ENCODE measurements around the gene PODXL. TPM values are rescaled to one million over a fixed set of nuclear protein-coding genes. Genes with fewer than 3 reads are reported as not detected.
"Not testable (repeated sequence)": the region's sequence is repeated elsewhere in the genome, so short reads cannot be mapped to it uniquely, and the experiment has no call there.

PODXL gene
- total RNA-seq, 1 donor from 2014 or later, result 0.47 TPM

- no peaks in the 10 kb centered on the region for H3K9me3 Mint-ChIP-seq
- peaks cover 15% of the 10 kb centered on the region for H3K4me1 Mint-ChIP-seq
- intact Hi-C loops (cut with micrococcal nuclease), result no loop called here
- DNase-seq, result peak; percentile 71
- peak overlapping the region; percentile 16 for H3K4me3 Mint-ChIP-seq
- H3K27ac Mint-ChIP-seq, result peak overlapping the region; percentile 68
- peaks cover 16% of the 10 kb centered on the region for H3K27me3 Mint-ChIP-seq
- H3K36me3 Mint-ChIP-seq (ENCODE audit: low read depth), result no peaks in the 10 kb centered on the region
Measured at GRCh38 chr7:131522325-131522930, 34.0 kb downstream of the PODXL start.

DNA sequence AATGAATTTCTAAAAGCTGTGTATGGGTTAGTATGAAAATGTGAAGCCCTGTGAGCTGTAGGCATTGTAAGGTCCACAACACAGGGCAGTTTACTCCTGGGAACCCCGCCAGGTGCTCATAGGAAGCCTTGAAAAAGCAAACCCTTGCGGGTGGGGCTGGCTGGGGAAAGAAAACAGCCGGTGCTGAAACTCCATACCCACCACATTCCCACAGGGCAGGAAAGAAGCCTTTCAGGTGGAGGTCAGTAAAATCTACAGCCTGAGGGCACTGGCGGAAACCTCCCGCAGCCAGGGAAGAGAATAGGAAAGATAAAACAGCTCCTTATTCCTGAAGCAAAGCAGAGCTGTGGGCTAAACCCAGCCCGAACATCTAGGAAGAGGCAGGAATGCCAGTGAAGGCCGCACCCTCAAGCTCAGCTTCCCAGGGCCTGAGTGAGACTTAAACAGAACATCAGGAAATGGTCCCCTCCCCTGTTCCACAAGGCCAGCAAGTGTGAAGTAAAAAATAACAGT is 34.7 kb downstream of the PODXL start:
- Mint-ChIP-seq H3K27ac (no peak overlapping the region), H3K4me1 (peaks cover 12% of the 10 kb centered on the region), H3K9me3 (no peaks in the 10 kb centered on the region), H3K36me3 (ENCODE audit: low read depth) (no peaks in the 10 kb centered on the region), H3K27me3 (peaks cover 16% of the 10 kb centered on the region), H3K4me3 (peak overlapping the region; percentile 31)
- intact Hi-C loops (cut with micrococcal nuclease), result no loop called here
- no peak for DNase-seq

DNA sequence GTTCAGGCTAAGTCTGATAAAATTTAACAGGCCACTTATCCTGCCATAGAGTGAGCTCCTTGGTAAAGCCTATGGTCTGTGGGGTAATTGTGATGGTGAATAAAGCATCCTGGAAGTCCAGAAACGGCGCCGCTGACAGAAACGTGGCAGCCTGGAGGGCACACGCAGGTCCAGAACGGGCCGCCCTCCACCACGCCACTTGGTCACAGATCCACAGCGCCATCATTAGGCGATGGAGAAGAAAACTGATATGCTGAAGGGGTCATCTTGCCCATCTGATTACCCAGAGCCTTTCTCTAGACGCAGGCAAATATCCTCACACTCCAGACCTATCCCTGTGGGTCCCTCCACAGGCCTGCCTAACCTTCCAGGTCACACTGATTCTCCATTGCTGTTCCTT is 37.8 kb downstream of the PODXL start:
- Mint-ChIP-seq H3K4me3 (no peak overlapping the region), H3K4me1 (peaks cover 12% of the 10 kb centered on the region), H3K27me3 (peaks cover 5% of the 10 kb centered on the region), H3K27ac (no peak overlapping the region), H3K9me3 (no peaks in the 10 kb centered on the region), H3K36me3 (ENCODE audit: low read depth) (no peaks in the 10 kb centered on the region)
- DNase-seq, result no peak
- intact Hi-C loops (cut with micrococcal nuclease), result no loop called here

DNA sequence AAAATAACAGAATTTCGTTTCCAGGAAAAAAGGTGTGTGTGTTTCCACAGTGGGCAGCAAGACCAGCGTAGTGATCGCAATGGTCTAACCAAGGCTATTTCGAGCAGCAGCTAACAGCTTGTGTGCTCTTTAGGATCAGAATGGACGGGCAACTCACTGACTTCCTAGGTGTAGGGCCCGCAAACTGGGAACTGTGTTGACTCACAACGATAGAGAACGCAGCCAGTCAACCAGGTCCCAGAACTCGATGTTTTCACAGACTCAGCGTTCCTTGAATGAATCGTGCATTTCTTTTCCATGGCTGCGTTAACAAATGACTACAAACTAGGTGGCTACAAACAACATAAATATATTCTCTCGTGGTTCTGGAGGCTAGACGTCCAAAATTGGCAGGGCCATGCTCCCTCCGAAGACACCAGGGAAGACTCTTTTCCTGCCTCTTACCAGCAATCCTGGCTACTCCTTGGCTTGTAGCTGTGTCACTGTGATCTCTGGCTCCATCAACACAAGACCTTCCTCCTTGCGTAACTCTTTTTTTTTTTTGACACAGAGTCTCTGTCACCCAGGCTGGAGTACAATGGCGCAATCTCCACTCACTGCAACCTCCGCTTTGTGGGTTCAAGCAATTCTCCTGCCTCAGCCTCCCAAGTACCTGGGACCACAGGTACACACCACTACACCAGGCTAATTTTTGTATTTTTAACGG is 39.1 kb downstream of the PODXL start:
- no peak for DNase-seq
- H3K27ac Mint-ChIP-seq, result no peak overlapping the region
- peaks cover 10% of the 10 kb centered on the region for H3K4me1 Mint-ChIP-seq
- intact Hi-C loops (cut with micrococcal nuclease), result no loop called here
- peaks cover 5% of the 10 kb centered on the region for H3K27me3 Mint-ChIP-seq
- H3K4me3 Mint-ChIP-seq, result no peak overlapping the region
- no peaks in the 10 kb centered on the region for H3K36me3 Mint-ChIP-seq (ENCODE audit: low read depth)
- no peaks in the 10 kb centered on the region for H3K9me3 Mint-ChIP-seq

GRCh38 chr7:131515471-131515870 is 41.0 kb downstream of the PODXL start:
- DNase-seq; intact Hi-C loops (cut with micrococcal nuclease); H3K9me3 Mint-ChIP-seq; H3K36me3 Mint-ChIP-seq (ENCODE audit: low read depth); H3K4me3 Mint-ChIP-seq; H3K27ac Mint-ChIP-seq; H3K27me3 Mint-ChIP-seq: not testable (repeated sequence)
- peaks cover 13% of the 10 kb centered on the region for H3K4me1 Mint-ChIP-seq

DNA sequence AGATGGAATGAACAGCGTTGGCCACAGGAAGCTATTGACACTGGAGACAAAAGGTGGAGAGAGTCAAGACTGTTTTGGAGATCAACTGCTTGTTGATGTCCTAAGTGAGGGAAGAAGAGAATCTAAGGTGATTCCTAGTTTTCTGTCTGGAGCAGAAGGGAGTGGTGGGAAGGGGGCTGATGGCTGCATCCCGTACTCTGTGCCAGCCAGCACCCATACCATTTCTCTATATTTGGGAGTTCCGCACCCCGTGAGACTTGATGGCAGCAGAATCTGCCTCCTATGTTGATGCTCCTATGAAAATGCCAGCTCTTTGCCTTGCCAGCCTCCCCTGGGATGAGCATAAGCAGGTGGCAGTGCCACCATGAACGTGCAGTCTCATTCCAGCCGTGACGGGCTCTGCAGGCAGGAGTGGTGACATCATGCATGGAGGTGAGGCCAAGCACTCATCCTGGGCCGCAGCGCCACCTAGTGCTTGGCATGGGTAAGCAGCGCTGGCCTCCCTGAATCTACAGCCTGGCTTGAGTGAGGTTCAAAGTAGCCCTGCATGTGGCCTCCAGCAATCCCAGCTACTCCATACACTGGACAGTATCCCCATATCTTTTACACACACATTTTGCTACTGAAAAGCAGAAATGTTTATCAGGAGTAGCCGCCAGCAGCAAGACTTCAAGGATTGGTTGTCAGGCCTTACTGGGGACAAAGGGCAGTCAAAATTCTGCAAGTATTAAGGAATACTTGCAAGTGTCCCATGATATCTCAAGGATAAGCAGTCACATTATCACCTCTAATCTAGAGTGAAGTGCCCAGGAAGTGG is 43.0 kb downstream of the PODXL start:
- peak; percentile 94 for DNase-seq
- H3K4me3 Mint-ChIP-seq, result peak overlapping the region; percentile 10
- H3K36me3 Mint-ChIP-seq (ENCODE audit: low read depth), result no peaks in the 10 kb centered on the region
- H3K27me3 Mint-ChIP-seq, result peaks cover 5% of the 10 kb centered on the region
- peak overlapping the region; percentile 34 for H3K27ac Mint-ChIP-seq
- H3K4me1 Mint-ChIP-seq, result peaks cover 15% of the 10 kb centered on the region
- no peaks in the 10 kb centered on the region for H3K9me3 Mint-ChIP-seq
- intact Hi-C loops (cut with micrococcal nuclease), result loop anchor here (1.0 to 5.0 kb wide), 2 partner anchors 444 to 616 kb away; no protein-coding TSS in a partner anchor

DNA sequence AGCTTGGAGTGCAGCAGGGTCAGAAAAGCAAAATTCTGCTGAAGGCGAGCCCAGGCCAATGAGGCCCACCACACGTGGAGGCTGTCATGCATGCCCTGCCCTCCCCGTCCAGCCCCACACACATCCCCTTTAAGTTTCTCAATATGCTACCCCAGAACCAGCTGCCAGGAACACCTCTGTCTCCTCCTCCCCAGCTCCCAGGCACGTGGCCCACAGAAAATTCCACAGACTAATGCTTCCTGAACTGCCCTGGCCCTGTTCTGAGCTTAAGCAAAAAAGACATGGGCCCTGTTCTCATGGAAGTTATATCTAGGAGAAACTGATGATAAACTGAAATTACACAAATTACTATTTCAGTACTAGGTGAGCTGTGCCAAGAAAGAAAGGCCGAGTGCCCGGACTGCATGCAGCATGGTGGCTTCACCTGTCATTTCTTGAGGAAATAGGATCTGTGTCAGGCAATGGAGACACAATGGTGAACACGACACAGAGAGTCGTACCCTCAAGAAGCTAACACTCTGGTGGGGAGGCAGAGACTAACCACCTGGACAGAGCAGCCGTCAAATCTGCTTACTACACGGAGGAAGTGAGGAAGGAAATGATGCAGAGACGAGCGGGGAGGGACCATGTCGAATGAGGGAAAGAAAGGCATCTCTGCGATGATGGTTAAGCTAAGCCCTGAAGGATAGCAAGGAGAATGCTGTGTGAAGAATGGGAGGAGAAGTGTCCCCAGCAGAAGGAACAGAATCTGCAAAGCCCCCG is 44.5 kb downstream of the PODXL start:
- intact Hi-C loops (cut with micrococcal nuclease), result loop anchor here (5.0 kb wide), 1 partner anchor 615 kb away; no protein-coding TSS in a partner anchor
- peaks cover 23% of the 10 kb centered on the region for H3K4me1 Mint-ChIP-seq

GRCh38 chr7:131511071-131511470 is 45.4 kb downstream of the PODXL start:
- Mint-ChIP-seq H3K36me3 (ENCODE audit: low read depth) (no peaks in the 10 kb centered on the region), H3K27ac (no peak overlapping the region), H3K4me1 (peaks cover 23% of the 10 kb centered on the region), H3K27me3 (peaks cover 7% of the 10 kb centered on the region), H3K4me3 (no peak overlapping the region), H3K9me3 (no peaks in the 10 kb centered on the region)
- intact Hi-C loops (cut with micrococcal nuclease), result loop anchor here (5.0 kb wide), 1 partner anchor 614 kb away; no protein-coding TSS in a partner anchor
- no peak for DNase-seq

More for the DNA sequence above, 44.5 kb downstream of the PODXL start:
- no peak overlapping the region for H3K27ac Mint-ChIP-seq
- peaks cover 7% of the 10 kb centered on the region for H3K27me3 Mint-ChIP-seq
- no peaks in the 10 kb centered on the region for H3K9me3 Mint-ChIP-seq
- H3K36me3 Mint-ChIP-seq (ENCODE audit: low read depth), result no peaks in the 10 kb centered on the region
- no peak overlapping the region for H3K4me3 Mint-ChIP-seq
- no peak for DNase-seq

DNA sequence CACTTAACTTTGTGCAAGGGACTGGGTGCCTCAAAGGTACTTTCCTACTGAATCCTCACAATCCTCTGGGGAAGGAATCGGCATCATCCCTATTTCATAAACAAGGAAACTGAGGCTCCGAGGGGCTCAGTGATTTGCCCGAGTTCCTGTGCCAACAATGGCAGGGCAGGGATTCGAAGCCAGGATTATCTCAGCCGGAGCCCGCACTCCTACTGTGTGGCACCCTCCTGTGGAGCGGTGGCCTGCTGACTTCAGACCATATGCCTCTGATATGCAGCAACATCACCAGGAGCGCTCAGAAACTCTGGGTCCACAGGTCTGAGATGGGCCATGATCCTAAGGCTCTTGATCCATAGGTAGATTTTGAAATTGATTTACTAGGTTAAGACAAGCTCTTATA is 46.6 kb downstream of the PODXL start:
- peak; percentile 50 for DNase-seq
- H3K27me3 Mint-ChIP-seq, result peaks cover 5% of the 10 kb centered on the region
- no peak overlapping the region for H3K4me3 Mint-ChIP-seq
- intact Hi-C loops (cut with micrococcal nuclease), result loop anchor here (5.0 kb wide), 1 partner anchor 612 kb away; no protein-coding TSS in a partner anchor
- no peaks in the 10 kb centered on the region for H3K9me3 Mint-ChIP-seq
- peaks cover 26% of the 10 kb centered on the region for H3K4me1 Mint-ChIP-seq
- no peaks in the 10 kb centered on the region for H3K36me3 Mint-ChIP-seq (ENCODE audit: low read depth)
- no peak overlapping the region for H3K27ac Mint-ChIP-seq

DNA sequence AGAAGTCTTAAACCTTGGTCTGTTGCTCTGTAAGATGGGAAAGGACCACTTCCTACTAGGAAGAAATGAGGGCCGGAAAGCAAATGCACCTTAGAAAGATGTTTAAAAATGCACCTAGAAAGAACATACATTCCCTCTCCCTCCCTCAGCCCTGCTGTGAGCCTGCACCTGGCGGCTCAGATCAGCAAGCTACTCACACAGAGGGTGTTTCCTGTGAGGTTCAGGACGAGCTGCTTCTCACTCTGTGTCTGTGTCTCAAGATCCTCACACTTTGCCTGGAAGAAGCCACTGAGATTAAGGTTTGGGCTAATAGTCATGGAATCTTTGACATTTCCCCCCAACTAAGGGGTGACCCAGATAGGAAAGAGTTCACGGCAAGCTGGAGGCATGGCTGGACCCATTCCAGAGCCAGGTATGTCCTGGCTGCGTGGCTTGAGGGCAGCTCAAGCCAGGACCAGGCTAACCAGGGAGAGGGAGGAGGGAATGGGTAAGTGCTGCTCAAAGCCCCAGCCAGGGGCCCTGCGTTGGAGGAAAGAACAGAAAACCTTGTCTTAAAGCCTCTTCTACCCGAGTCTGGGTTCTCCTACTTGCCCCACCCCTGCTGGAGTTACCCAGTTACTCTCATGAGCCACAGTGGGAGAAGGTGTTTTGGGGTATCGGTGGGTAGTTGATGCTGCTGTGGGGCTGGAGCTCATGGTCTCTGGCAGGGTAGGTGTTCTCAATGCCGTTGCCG is 47.5 kb downstream of the PODXL start:
- H3K9me3 Mint-ChIP-seq, result no peaks in the 10 kb centered on the region
- intact Hi-C loops (cut with micrococcal nuclease), result loop anchor here (1.0 kb wide), 1 partner anchor 145 kb away; no protein-coding TSS in a partner anchor
- DNase-seq, result no peak
- peaks cover 5% of the 10 kb centered on the region for H3K27me3 Mint-ChIP-seq
- H3K4me3 Mint-ChIP-seq, result no peak overlapping the region
- H3K4me1 Mint-ChIP-seq, result peaks cover 29% of the 10 kb centered on the region
- H3K27ac Mint-ChIP-seq, result no peak overlapping the region
- H3K36me3 Mint-ChIP-seq (ENCODE audit: low read depth), result no peaks in the 10 kb centered on the region

GRCh38 chr7:131507592-131508331 is 48.7 kb downstream of the PODXL start:
- Mint-ChIP-seq H3K4me3 (peak overlapping the region; percentile 13), H3K9me3 (no peaks in the 10 kb centered on the region), H3K27me3 (peaks cover 5% of the 10 kb centered on the region), H3K36me3 (ENCODE audit: low read depth) (no peaks in the 10 kb centered on the region), H3K4me1 (peaks cover 26% of the 10 kb centered on the region), H3K27ac (no peak overlapping the region)
- intact Hi-C loops (cut with micrococcal nuclease), result loop anchor here (1.0 kb wide), 1 partner anchor 147 kb away; no protein-coding TSS in a partner anchor
- peak; percentile 94 for DNase-seq

DNA sequence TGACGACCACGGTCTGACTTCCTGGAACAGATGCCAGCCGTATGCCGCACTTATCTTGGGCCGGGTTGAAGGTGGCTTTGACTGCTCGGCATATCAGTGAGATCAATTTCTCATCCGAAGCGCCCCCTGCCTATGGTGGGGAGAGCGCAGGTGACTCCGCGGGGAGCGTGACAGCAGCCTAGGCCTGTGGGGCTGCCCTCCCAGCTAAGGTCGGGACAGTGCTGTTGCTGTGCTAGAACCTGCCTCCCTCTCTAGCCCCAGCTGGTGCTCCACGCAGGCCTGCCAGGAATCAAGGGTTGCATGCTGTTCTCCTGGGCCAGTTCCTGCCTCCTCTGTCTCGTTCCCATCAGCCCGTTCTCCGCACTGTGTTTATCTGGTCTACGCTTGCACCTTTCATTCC is 49.8 kb downstream of the PODXL start:
- intact Hi-C loops (cut with micrococcal nuclease), result no loop called here
- Mint-ChIP-seq H3K4me3 (no peak overlapping the region), H3K9me3 (no peaks in the 10 kb centered on the region), H3K27me3 (peaks cover 5% of the 10 kb centered on the region), H3K27ac (no peak overlapping the region), H3K36me3 (ENCODE audit: low read depth) (no peaks in the 10 kb centered on the region), H3K4me1 (peaks cover 31% of the 10 kb centered on the region)
- DNase-seq, result no peak

Measured in activated CD4-positive, alpha-beta T cell treated with anti-CD3 and anti-CD28 coated beads, Interleukin-2, amount 10 ng/mL, durations not matched to agents 24 days and 14 days (primary cell).